Endothelial cell (in vitro differentiated cells): ENCODE results near the gene RGL3. TPM values are rescaled to one million over a fixed set of nuclear protein-coding genes. Genes with fewer than 3 reads are reported as not detected.
"Not testable (repeated sequence)": the region's sequence is repeated elsewhere in the genome, so short reads cannot be mapped to it uniquely, and the experiment has no call there.

Experiments used
- DNase-seq: peaks from one replicate; pipeline ENCODE4 v3.0.0; 2021; ENCODE audit warnings: low spot score
- H3K27ac Mint-ChIP-seq: one replicate; pipeline ENCODE4 v1.8.0; 2021; ENCODE audit warnings: mixed read lengths, inconsistent platforms; ENCODE audit not compliant: unreplicated experiment
- H3K27me3 Mint-ChIP-seq: one replicate; pipeline ENCODE4 v1.8.0; 2021; ENCODE audit warnings: mild to moderate bottlenecking, moderate library complexity, mixed read lengths, inconsistent platforms; ENCODE audit not compliant: unreplicated experiment
- H3K36me3 Mint-ChIP-seq: one replicate; pipeline ENCODE4 v1.8.0; 2021; ENCODE audit warnings: mild to moderate bottlenecking, low read depth, mixed read lengths, inconsistent platforms; ENCODE audit not compliant: unreplicated experiment
- H3K4me1 Mint-ChIP-seq: one replicate; pipeline ENCODE4 v1.8.0; 2021; ENCODE audit warnings: mild to moderate bottlenecking, mixed read lengths, inconsistent platforms; ENCODE audit not compliant: unreplicated experiment
- H3K4me3 Mint-ChIP-seq: one replicate; pipeline ENCODE4 v1.8.0; 2021; ENCODE audit warnings: mild to moderate bottlenecking, mixed read lengths, inconsistent platforms; ENCODE audit not compliant: unreplicated experiment
- H3K9me3 Mint-ChIP-seq: one replicate; pipeline ENCODE4 v1.8.0; 2021; ENCODE audit warnings: mixed read lengths, inconsistent platforms; ENCODE audit not compliant: unreplicated experiment
- total RNA-seq: library from RNA; stranded (reverse); fragmentation: NEBNext Ultra II Directional; extraction: Animal tissue kit (Norgen Biotek cat#: 25700); gene quantifications from one replicate; pipeline ENCODE4 v1.2.1, GENCODE V29; 2021; ENCODE audit not compliant: unreplicated experiment
- TF ChIP-seq, protein P1 (sequence below): fragments of 200-600 bp; sonication (generic); IDR thresholded peaks from one replicate; pipeline ENCODE4 v1.5.0; 2021; ENCODE audit warnings: antibody characterized with exemption; ENCODE audit not compliant: unreplicated experiment

Gene RGL3
- total RNA-seq, 1 donor from 2014 or later, result 0.69 TPM

DNA sequence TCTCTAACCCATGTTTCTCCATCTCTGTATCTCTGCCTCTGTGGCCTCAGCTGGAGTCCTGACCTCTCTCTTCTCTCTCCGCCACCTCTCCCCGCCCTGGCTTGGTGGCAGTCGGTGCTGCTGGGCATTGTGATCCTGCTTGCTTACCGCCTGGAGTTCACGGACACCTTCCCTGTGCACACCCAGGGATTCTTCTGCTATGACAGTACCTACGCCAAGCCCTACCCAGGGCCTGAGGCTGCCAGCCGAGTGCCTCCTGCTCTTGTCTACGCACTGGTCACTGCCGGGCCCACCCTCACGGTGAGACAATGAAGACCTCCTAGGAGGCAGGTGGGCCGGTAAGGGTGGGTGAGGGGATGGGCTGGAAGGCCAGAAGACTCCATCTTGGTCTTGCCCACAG, 59.7 kb downstream of the RGL3 start:
- no peak for DNase-seq
- no peak overlapping the region for H3K27ac Mint-ChIP-seq
- peaks cover 18% of the 10 kb centered on the region for H3K27me3 Mint-ChIP-seq
- no peaks in the 10 kb centered on the region for H3K9me3 Mint-ChIP-seq
- H3K36me3 Mint-ChIP-seq, result peaks cover 10% of the 10 kb centered on the region
- peaks cover 14% of the 10 kb centered on the region for H3K4me1 Mint-ChIP-seq
- TF ChIP-seq, protein P1, sequence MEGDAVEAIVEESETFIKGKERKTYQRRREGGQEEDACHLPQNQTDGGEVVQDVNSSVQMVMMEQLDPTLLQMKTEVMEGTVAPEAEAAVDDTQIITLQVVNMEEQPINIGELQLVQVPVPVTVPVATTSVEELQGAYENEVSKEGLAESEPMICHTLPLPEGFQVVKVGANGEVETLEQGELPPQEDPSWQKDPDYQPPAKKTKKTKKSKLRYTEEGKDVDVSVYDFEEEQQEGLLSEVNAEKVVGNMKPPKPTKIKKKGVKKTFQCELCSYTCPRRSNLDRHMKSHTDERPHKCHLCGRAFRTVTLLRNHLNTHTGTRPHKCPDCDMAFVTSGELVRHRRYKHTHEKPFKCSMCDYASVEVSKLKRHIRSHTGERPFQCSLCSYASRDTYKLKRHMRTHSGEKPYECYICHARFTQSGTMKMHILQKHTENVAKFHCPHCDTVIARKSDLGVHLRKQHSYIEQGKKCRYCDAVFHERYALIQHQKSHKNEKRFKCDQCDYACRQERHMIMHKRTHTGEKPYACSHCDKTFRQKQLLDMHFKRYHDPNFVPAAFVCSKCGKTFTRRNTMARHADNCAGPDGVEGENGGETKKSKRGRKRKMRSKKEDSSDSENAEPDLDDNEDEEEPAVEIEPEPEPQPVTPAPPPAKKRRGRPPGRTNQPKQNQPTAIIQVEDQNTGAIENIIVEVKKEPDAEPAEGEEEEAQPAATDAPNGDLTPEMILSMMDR, result no peak
- no peak overlapping the region for H3K4me3 Mint-ChIP-seq

- no peaks in the 10 kb centered on the region for H3K9me3 Mint-ChIP-seq
- peaks cover 10% of the 10 kb centered on the region for H3K36me3 Mint-ChIP-seq
- TF ChIP-seq, protein P1, result no peak
- no peak for DNase-seq
- peak overlapping the region; percentile 82 for H3K27ac Mint-ChIP-seq
- peaks cover 12% of the 10 kb centered on the region for H3K4me1 Mint-ChIP-seq
- peak overlapping the region; percentile 89 for H3K4me3 Mint-ChIP-seq
- H3K27me3 Mint-ChIP-seq, result peaks cover 21% of the 10 kb centered on the region
Measured at GRCh38 chr19:11356676-11357550, 62.2 kb downstream of the RGL3 start.

DNA sequence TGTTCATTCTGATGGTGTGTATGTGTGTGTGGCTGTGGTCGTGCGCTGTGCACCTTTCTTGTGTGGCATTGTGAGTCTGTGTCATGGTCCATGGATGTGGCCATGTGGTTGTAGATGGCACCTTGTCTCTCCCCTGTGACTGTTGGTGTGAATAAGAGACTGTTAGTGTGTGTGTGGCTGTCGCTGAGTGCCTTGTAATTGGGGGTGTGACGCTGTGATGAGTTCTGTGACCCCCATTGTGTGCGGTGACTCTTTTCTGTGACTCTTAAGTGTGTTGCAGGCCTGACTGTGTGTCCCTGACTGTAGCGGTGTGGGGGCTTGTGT, 63.1 kb downstream of the RGL3 start:
- H3K27me3 Mint-ChIP-seq, result peaks cover 21% of the 10 kb centered on the region
- no peak for DNase-seq
- H3K27ac Mint-ChIP-seq, result peak overlapping the region; percentile 82
- H3K36me3 Mint-ChIP-seq, result peaks cover 10% of the 10 kb centered on the region
- TF ChIP-seq, protein P1, result no peak
- peaks cover 10% of the 10 kb centered on the region for H3K4me1 Mint-ChIP-seq
- peak overlapping the region; percentile 89 for H3K4me3 Mint-ChIP-seq
- H3K9me3 Mint-ChIP-seq, result no peaks in the 10 kb centered on the region

- peaks cover 10% of the 10 kb centered on the region for H3K4me1 Mint-ChIP-seq
- peaks cover 25% of the 10 kb centered on the region for H3K27me3 Mint-ChIP-seq
- peak; percentile 90 for DNase-seq
- H3K4me3 Mint-ChIP-seq, result peak within 1 kb of the TSS; percentile 89
- peak within 1 kb of the TSS; percentile 82 for H3K27ac Mint-ChIP-seq
- TF ChIP-seq, protein P1, result no peak
- peaks cover 10% of the 10 kb centered on the region for H3K36me3 Mint-ChIP-seq
- H3K9me3 Mint-ChIP-seq, result no peaks in the 10 kb centered on the region
Measured at GRCh38 chr19:11355160-11356073, 63.7 kb downstream of the RGL3 start, which contains the start of gene PLPPR2. PLPPR2 (plus strand) TSS chr19:11355432; CDS start chr19:11357674, 2,242 bp downstream.

GRCh38 chr19:11354102-11354501, 65.0 kb downstream of the RGL3 start:
- H3K27ac Mint-ChIP-seq, H3K9me3 Mint-ChIP-seq, H3K4me3 Mint-ChIP-seq, DNase-seq: not testable (repeated sequence)
- peaks cover 15% of the 10 kb centered on the region for H3K36me3 Mint-ChIP-seq
- H3K4me1 Mint-ChIP-seq, result peaks cover 10% of the 10 kb centered on the region
- peaks cover 24% of the 10 kb centered on the region for H3K27me3 Mint-ChIP-seq
